Left renal pelvis (tissue), 4 donors: ENCODE results near the gene GSTO2. TPM values are rescaled to one million over a fixed set of nuclear protein-coding genes. Genes with fewer than 3 reads are reported as not detected.
A peak's percentile ranks its signal among the peaks of the same experiment; 100 is the strongest.

Source experiments
- DNase-seq, 4 donors: peaks; one replicate each; pipeline ENCODE4 v3.0.0-alpha.2; 2013; ENCODE audit warnings: low read depth in 4 of 4, low spot score in 3 of 4
- polyA plus RNA-seq, 4 donors: library from polyadenylated mRNA; unstranded; fragments of 120-200 nt; gene quantifications; one replicate each; pipeline ENCODE4 v1.2.1, GENCODE V29; 2013; ENCODE audit not compliant: insufficient read length in 4 of 4

The GSTO2 gene
- polyA plus RNA-seq, 4 donors = 13.2 to 40.2 (median 27.5) TPM

DNA sequence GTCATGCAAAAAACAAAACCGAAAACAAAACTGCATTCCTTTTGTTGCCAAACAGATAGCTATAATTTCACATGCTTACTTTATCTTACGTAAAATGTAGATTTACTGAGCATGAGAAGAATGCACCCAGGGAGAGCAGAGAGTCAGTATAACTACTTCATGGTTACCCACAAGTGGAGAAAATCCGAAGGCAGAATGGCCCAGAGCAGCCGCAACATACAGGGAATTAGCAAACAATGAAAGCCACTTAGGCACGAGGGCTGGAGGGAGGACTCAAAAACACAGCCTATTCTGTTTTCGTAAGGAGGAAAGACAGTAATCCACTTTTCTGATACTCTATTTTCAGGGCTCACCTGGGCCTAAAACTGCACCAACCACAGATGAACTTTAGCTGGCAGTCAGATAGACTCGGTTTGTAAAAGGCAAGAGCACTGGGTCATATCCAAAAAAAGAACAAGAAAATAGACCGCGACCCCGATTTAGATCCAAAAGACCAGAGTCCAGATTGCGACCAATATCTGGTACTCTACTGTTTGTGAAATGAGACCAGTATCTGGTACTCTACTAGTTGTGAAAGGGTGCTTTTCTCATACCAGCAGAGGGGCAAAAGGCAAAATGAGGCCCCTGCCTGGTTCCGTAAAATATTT is 68.0 kb downstream of the GSTO2 start:
- no peak for DNase-seq

DNA sequence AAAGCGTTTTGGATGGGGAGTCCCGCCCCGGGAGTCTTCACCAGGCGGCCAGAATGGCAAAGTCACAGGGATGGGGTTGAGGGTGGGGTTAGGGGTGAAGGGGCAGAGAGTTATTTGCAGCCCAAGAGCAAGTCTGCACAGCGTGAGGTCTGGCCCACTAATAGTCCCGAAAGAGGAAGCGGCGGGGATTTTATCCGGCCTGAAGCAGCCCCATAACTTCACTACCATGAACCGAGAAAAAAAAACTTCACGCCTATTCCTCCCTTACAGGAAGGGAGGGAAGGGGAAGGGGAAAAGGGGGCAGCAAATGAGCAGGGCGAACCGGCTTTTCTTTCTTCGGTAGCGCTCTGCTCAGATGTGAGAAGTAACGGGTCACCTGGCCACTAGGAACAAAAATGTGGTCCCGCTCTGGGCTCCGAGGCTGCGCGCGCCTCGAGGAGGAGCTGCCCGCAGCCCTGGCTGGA is 68.6 kb downstream of the GSTO2 start:
- no peak for DNase-seq

- DNase-seq = peak in 2 of 4 donors; percentile 69 to 77
Measured at GRCh38 chr10:104337985-104338735, 69.2 kb downstream of the GSTO2 start, which contains the start of gene ITPRIP. ITPRIP (minus strand) TSS chr10:104338465; CDS start chr10:104316051, 22,414 bp downstream.

DNA sequence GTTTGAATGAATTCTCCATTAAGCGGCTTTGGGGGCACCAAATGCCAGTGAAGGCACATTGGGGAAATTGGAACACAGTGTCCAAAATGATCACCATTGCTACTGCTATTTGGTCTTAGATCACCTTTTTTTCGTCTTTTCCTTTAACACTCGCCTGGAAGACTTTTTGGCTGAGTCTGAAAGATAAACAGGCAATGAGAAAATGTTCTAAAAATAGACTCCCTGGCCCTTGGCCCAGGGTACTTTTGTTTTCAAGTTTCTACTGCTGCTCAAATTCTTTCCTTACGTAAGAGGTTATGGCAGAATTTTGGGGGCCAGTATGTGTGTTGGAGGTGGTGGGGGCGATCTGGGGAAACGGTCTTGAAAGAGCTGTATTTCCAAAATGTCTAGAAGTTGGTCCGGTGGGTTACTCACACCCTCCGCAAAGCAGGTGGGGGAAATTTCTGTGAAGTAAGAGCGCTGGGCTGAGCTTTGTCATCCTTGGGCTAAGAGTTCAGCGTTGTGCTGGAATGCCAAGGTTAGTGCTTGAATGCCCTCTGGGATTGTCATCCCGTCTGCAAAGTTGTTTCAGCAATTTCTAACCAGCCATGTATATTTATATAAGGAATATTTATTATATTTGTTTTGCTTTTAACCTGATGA is 70.6 kb downstream of the GSTO2 start:
- DNase-seq = peak in 1 of 4 donors; percentile 72

- DNase-seq = no peak
Measured at GRCh38 chr10:104340111-104340526, 71.1 kb downstream of the GSTO2 start.

- DNase-seq = no peak
Measured at GRCh38 chr10:104340641-104341040, 71.7 kb downstream of the GSTO2 start.

GRCh38 chr10:104342941-104343411 is 74.0 kb downstream of the GSTO2 start:
- no peak for DNase-seq

- DNase-seq = no peak
Measured at GRCh38 chr10:104344219-104344618, 75.2 kb downstream of the GSTO2 start.

GRCh38 chr10:104345515-104345914 is 76.5 kb downstream of the GSTO2 start:
- DNase-seq = no peak

- DNase-seq = no peak
Measured at GRCh38 chr10:104345941-104346340, 77.0 kb downstream of the GSTO2 start.

DNA sequence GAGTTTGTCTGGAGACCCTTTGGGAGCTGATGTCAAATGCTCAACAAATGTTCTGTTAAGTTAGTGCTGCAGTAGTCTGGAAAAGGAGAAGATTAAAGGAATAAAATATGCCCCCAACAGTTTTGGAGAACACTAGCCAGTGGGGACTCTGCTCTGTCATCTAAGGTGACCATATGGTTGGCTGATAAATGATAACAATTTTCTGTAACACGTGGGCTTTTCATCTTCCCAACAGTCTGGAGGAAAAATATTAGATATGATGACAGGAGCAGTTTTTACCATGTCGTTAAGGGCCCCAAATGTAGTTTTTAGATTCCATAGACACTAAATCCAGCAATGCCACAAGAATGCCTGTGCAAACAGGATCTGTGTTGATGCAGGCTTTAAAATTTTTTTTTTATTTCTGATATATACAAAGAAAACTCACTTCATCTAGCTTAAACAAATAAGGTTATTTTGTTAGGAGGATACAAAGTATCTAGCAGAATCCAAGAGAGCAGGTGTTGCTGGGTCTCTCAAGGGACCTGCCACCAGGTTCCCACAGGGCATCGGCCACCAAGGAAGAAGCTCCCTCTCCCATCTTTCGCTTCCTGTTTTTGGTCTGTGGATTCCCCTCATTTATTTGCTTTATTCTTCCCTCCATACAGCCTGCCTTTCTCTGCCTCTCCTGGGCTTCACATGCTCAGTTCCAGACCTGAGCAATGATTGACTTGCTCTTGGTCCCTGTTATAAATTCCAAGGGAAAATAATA is 78.5 kb downstream of the GSTO2 start:
- no peak for DNase-seq

GRCh38 chr10:104348601-104349000 is 79.6 kb downstream of the GSTO2 start:
- DNase-seq = no peak

DNA sequence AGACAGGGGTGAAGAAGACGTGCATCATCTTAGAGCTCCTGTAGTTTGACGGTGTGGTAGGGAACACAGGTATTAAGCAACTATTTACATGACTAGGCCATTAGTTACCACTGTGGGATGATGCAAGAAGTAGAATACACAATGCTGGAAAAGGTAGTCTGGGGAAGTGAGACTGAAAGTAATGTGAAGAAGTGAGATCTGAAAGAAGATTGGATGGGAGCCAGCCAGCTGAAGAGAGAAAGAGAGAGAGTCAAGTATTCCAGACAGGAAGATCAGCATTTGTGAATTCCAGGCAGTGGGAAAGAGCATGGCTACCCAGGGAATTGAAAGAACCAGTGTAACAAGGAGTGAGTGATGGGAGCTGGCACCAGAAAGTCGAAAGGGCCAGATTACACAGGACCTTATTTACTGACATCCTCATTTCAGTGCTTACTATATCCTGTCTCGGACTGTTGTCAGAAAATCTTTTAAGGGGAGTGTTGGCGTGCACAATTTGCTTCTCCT is 80.7 kb downstream of the GSTO2 start:
- no peak for DNase-seq

DNA sequence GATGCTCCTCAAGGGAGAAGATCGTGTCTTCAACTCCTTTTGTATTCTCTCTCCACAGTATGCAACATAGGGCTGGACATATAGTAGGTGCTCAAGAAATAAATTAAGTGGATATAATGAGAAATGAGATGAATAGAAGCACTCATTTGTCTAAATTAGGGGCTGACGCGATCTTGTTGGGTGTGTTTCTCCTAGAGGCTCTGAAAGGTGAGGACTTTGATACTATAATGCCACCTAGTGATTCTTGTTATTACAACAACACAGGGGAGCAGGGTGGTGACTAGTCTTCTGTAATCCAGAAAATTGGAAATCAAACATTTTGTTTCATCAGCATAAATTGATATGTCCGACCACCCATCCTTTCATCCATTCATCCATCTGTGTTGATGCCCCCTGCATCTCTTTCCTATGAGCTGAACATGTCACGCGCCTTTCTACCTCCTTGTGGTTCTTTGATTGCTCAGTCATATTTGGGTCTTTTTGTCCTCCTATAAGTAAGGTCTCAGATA is 81.2 kb downstream of the GSTO2 start:
- DNase-seq = no peak

DNA sequence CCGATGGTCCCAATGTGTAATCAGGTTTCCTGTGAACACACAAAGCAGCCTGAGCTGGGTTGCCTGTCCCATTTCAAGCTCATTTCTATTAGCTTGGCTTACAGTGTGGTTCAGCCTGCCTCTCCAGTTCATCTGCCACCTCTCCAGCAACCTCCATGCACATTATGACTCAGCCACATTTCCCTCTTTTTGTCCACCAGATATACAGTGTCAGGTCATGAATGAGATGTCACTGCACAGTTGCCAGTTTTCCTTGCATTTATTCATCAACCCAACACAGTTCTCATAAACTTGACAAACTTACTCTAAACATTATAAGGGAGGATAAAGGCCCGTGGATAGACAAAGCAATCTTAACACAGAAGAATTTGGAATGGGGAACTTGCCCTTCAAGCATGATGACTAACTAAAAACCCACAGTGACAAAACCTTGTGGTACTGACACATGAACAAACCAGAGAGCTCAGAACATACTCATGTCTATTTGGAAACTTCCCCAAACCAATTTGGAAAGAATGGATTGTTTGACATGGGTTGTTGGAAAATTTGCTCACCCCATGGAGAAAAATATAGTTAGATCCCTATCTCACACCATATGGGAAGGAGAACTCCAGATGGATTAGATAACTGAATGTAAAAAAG is 82.2 kb downstream of the GSTO2 start:
- no peak for DNase-seq

DNA sequence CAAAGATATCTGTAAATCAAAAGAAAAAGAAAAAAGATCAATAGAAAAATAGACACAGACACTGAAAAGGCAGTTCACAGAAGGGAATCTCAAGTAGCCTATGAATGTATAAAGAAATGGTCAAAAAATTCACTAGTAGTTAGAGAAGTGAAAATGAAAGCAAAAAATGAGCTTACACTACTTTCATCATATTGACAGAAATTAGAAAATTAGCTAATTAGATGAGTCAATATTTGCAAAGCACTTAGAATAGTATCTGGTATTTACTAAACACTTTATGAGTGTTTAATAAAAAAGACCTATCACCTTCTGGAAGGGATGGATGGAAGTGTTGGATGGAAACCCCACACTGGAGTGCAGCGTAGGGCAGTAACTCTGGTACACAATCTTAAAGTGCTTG is 82.9 kb downstream of the GSTO2 start:
- no peak for DNase-seq

DNA sequence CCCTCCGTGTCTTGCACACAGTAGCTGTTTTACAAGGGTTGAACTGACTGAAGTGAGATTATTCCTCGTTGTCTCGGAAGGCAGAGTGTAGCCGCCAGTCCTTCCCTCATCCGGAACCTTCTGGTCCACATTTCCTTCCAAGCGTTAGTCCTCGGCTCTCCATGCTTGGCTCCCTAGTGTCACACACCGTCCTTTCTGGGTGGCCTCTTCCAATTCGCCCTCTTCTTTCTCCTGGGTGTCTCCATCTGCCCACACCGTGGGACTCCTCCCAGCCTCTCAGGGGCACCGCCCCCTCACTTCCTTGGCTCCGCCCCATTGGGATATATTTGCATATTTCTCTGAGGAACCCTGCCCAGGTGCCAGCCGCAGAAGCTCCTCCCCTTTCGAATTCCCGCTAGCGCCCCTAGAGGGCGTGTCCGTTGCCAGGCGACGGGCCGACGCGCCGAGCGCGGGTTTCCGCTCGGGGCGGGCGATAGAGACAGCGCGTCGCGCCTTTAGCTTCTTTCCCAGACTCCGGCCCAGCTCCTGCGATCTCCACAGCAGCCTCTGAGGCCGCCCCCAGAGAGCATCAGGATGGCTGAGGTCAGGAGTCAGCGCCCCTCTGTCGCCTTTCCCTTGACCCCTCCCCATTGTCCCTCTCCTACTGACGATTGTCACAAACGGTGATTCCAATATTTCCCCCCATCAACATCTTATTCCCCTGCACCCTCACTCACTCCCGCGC is 84.5 kb downstream of the GSTO2 start, which contains the start of gene CFAP58:
Gene CFAP58 (plus strand): TSS at position 509 of the 724 bp plus-strand sequence. CDS start 65 bp downstream, at position 574.
- peak in 3 of 4 donors; percentile 77 to 86 (median 84) for DNase-seq
